Measurements from ENCODE around the gene RTCA.
"Not testable (repeated sequence)": the region's sequence is repeated elsewhere in the genome, so short reads cannot be mapped to it uniquely, and the experiment has no call there.

RTCA gene

GRCh38 chr1:100308777-100309176 is 42.8 kb downstream of the RTCA start:
- DNase-seq (ENCODE audit: low spot score), result no peak

- DNase-seq (ENCODE audit: low spot score), result no peak
These were observed 43.8 kb downstream of the RTCA start for GRCh38 chr1:100309863-100310262.

- no peak for DNase-seq (ENCODE audit: low spot score)
These were observed 47.4 kb downstream of the RTCA start for GRCh38 chr1:100313382-100313781.

- DNase-seq (ENCODE audit: low spot score), result no peak
These were observed 50.6 kb downstream of the RTCA start for GRCh38 chr1:100316622-100317021.

- no peak for DNase-seq (ENCODE audit: low spot score)
These were observed 54.5 kb downstream of the RTCA start for GRCh38 chr1:100320311-100321099.

- DNase-seq (ENCODE audit: low spot score), result no peak
These were observed 55.1 kb downstream of the RTCA start for GRCh38 chr1:100321100-100321493.

GRCh38 chr1:100321506-100321905 is 55.5 kb downstream of the RTCA start:
- DNase-seq (ENCODE audit: low spot score), result no peak

- DNase-seq (ENCODE audit: low spot score), result no peak
These were observed 56.6 kb downstream of the RTCA start for GRCh38 chr1:100322436-100323211.

GRCh38 chr1:100323419-100324106 is 57.5 kb downstream of the RTCA start:
- no peak for DNase-seq (ENCODE audit: low spot score)

GRCh38 chr1:100325415-100326324 is 59.7 kb downstream of the RTCA start:
- DNase-seq (ENCODE audit: low spot score), result no peak

- not testable (repeated sequence) for DNase-seq (ENCODE audit: low spot score)
These were observed 60.3 kb downstream of the RTCA start for GRCh38 chr1:100326325-100326670.

GRCh38 chr1:100328133-100328532 is 62.1 kb downstream of the RTCA start:
- DNase-seq (ENCODE audit: low spot score), result no peak

GRCh38 chr1:100331146-100331545 is 65.1 kb downstream of the RTCA start:
- not testable (repeated sequence) for DNase-seq (ENCODE audit: low spot score)

GRCh38 chr1:100332331-100332730 is 66.3 kb downstream of the RTCA start:
- DNase-seq (ENCODE audit: low spot score), result no peak

GRCh38 chr1:100335436-100335835 is 69.4 kb downstream of the RTCA start:
- no peak for DNase-seq (ENCODE audit: low spot score)

- DNase-seq (ENCODE audit: low spot score), result not testable (repeated sequence)
These were observed 71.9 kb downstream of the RTCA start for GRCh38 chr1:100337878-100338277.

GRCh38 chr1:100339735-100340134 is 73.7 kb downstream of the RTCA start:
- DNase-seq (ENCODE audit: low spot score), result not testable (repeated sequence)

GRCh38 chr1:100340494-100340893 is 74.5 kb downstream of the RTCA start:
- no peak for DNase-seq (ENCODE audit: low spot score)

- DNase-seq (ENCODE audit: low spot score), result no peak
These were observed 76.3 kb downstream of the RTCA start for GRCh38 chr1:100342348-100342747.
